Spleen (tissue), 11 donors: ENCODE results near the gene MPO. TPM values are rescaled to one million over a fixed set of nuclear protein-coding genes. Genes with fewer than 3 reads are reported as not detected.

Experiments used
- DNase-seq: peaks from one replicate; pipeline ENCODE4 v3.0.0-alpha.2; 2020
- H3K27ac ChIP-seq, 8 donors: fragments of 200-600 bp; sonication (generic) in 7 of 8; 1 replicate in 4 of 8; 2 replicates in 4 of 8; pipeline versions ENCODE4 v1.5.0 to v1.8.0; 2016 to 2021; ENCODE audit warnings: inconsistent platforms in 4 of 8, mild to moderate bottlenecking in 4 of 8, moderate library complexity in 1 of 8
- H3K27me3 ChIP-seq, 7 donors: fragments of 200-600 bp; sonication (generic) in 6 of 7; replicated peaks in 1 of 7; 1 replicate in 4 of 7; 2 replicates in 3 of 7; pipeline versions ENCODE4 v1.5.0 to v1.8.0; 2016 to 2021; ENCODE audit warnings: inconsistent platforms in 3 of 7, mild to moderate bottlenecking in 1 of 7
- H3K36me3 ChIP-seq, 6 donors: fragments of 200-600 bp; sonication (generic) in 5 of 6; 1 replicate in 4 of 6; 2 replicates in 2 of 6; pipeline versions ENCODE4 v1.5.0 to v1.8.0; 2016 to 2021; ENCODE audit warnings: inconsistent platforms in 2 of 6
- H3K4me1 ChIP-seq, 6 donors: fragments of 200-600 bp; sonication (generic) in 5 of 6; 1 replicate in 3 of 6; 2 replicates in 3 of 6; pipeline versions ENCODE4 v1.5.0 to v1.8.0; 2016 to 2021; ENCODE audit warnings: inconsistent platforms in 3 of 6
- H3K4me3 ChIP-seq, 8 donors: fragments of 200-600 bp; sonication (generic) in 7 of 8; 1 replicate in 4 of 8; 2 replicates in 4 of 8; pipeline versions ENCODE4 v1.5.0 to v1.8.0; 2016 to 2021; ENCODE audit warnings: inconsistent platforms in 4 of 8, mild to moderate bottlenecking in 4 of 8, moderate library complexity in 2 of 8
- H3K9me3 ChIP-seq, 8 donors: fragments of 200-600 bp; sonication (generic) in 7 of 8; 1 replicate in 4 of 8; 2 replicates in 4 of 8; pipeline versions ENCODE4 v1.5.0 to v1.8.0; 2016 to 2021; ENCODE audit warnings: inconsistent platforms in 4 of 8
- POLR2A ChIP-seq, 3 donors: fragments of 450-650 bp; IDR thresholded peaks; one replicate each; pipeline ENCODE4 v1.5.1; 2017; ENCODE audit warnings: antibody characterized with exemption in 3 of 3, mild to moderate bottlenecking in 1 of 3
- POLR2AphosphoS5 ChIP-seq, 3 donors: sonication (generic); formaldehyde crosslinking; IDR thresholded peaks; one replicate each; pipeline ENCODE4 v1.5.1; 2017; ENCODE audit warnings: antibody characterized with exemption in 3 of 3
- WGBS, 5 donors: extraction: QIAGEN DNeasy Blood & Tissue Kit in 3 of 5; methylation state at CpG; one replicate each; pipeline versions ENCODE4 v1.1.5 to v1.1.7; 2013 to 2018; 5-methylcytosine and 5-hydroxymethylcytosine counted together
- intact Hi-C: fragments of 100-400 bp; cut with DNase I; formaldehyde crosslinking; loops from one replicate; pipeline ENCODE4 v1.15.0; 2023; ENCODE audit warnings: low total_unique reads
- polyA plus RNA-seq, 3 donors: library from polyadenylated mRNA; stranded (reverse); fragments of 200-250 nt; gene quantifications; one replicate each; pipeline ENCODE4 v1.2.1, GENCODE V29; 2013
- total RNA-seq, 7 donors: library from RNA; depleted of rRNA in 3 of 7; stranded (reverse); fragments of >200 nt in 3 of 7; fragmentation: NEBNext Ultra II Directional in 4 of 7; extraction: Animal tissue kit (Norgen Biotek cat#: 25700) in 4 of 7; gene quantifications; one replicate each; pipeline versions ENCODE4 v1.1.0 to v1.2.1, GENCODE V29; 2016 to 2021
- TF ChIP-seq, protein P1 (sequence below), 11 experiments: fragments of 200-600 bp in 7 of 11; fragments of 450-650 bp in 4 of 11; sonication (generic) in 4 of 11; IDR thresholded peaks in 8 of 11; conservative IDR thresholded peaks in 3 of 11; 1 replicate in 7 of 11; 2 replicates in 4 of 11; pipeline versions ENCODE4 v1.4.0 to v1.8.0; 2016 to 2021; ENCODE audit warnings: antibody characterized with exemption in 11 of 11, inconsistent platforms in 4 of 11, mild to moderate bottlenecking in 1 of 11
- donor health status: healthy with polysubstance abuse.
- donor health status: DM: no; HTN: no; CAD: no; lungs with moderate emphysema.
- donor health status: DM: no; HTN: no; CAD: no.
- donor health status: Bipolar disorder and iron deficiency.
- donor health status: healthy.
- donor health status: DM: no; HTN: no; CAD: no.
- donor health status: DM: yes; HTN: yes; CAD: no.

MPO gene
- total and polyA plus RNA-seq, 10 donors = 0.52 to 75.7 (median 12.0) TPM

DNA sequence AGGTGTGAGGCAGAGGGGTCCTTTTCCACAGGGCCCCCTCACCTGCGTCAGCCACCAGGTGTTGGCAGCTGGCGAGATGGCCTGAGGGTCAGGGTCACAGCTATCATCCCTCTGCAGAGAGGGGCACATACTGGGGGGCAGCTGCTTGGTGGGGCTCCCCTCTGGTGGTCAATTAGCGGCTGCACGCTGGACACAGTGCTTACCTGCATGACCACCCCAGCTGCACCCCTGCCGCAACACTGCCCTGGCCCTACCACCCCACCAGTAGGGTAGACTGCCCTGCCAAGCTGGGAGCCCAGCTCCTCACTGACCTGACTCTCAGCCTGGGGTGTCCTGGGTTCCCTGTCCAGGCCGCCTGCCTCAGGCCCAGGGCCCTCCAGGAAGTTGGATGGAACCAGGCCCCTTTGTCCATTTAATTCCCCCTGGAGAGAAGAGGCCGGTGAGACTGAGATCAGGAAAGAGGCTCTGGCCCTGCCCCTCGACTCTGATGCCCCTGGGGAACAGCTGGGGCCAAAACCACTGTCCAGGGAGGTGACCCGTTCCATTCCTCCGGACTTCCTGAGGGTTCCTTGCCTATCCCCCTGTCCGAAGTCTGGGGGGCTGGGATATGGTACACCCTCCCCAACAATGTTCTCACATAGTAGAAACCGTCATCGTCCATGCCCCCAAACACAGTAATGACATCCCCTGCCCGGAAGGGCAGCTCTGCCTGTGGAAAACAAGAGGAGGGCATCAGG is 24.2 kb upstream of the MPO start:
- TF ChIP-seq, protein P1, sequence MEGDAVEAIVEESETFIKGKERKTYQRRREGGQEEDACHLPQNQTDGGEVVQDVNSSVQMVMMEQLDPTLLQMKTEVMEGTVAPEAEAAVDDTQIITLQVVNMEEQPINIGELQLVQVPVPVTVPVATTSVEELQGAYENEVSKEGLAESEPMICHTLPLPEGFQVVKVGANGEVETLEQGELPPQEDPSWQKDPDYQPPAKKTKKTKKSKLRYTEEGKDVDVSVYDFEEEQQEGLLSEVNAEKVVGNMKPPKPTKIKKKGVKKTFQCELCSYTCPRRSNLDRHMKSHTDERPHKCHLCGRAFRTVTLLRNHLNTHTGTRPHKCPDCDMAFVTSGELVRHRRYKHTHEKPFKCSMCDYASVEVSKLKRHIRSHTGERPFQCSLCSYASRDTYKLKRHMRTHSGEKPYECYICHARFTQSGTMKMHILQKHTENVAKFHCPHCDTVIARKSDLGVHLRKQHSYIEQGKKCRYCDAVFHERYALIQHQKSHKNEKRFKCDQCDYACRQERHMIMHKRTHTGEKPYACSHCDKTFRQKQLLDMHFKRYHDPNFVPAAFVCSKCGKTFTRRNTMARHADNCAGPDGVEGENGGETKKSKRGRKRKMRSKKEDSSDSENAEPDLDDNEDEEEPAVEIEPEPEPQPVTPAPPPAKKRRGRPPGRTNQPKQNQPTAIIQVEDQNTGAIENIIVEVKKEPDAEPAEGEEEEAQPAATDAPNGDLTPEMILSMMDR (IDR thresholded peaks at IDR 0.05 in 8 of 11, conservative IDR thresholded peaks at IDR 0.05 in 3 of 11) = no peak
- Histone ChIP-seq H3K27me3 (no peaks in the 10 kb centered on the region), H3K9me3 (no peaks in the 10 kb centered on the region), H3K4me1 (peaks cover 0 to 25% (median 8%) of the 10 kb centered on the region in 6 donors), H3K4me3 (no peak overlapping the region), H3K36me3 (peaks cover 0 to 36% (median 0%) of the 10 kb centered on the region in 6 donors), H3K27ac (no peak overlapping the region)
- intact Hi-C loops = no loop called here
- 74 to 89% (median 85%) methylated on average over 9 to 14 of the region's 14 CpGs for WGBS, 5 donors
- DNase-seq = no peak

GRCh38 chr17:58303971-58304749 is 23.4 kb upstream of the MPO start:
- intact Hi-C loops = no loop called here
- peak; percentile 90 for DNase-seq
- TF ChIP-seq POLR2A (IDR thresholded peaks at IDR 0.05) = no peak
- peak in 1 of 3 donors; percentile 18 for TF ChIP-seq POLR2AphosphoS5 (IDR thresholded peaks at IDR 0.05)
- TF ChIP-seq, protein P1 (IDR thresholded peaks at IDR 0.05 in 8 of 11, conservative IDR thresholded peaks at IDR 0.05 in 3 of 11) = peak; percentile 54 to 85 (median 72)
- no peak overlapping the region for H3K27ac ChIP-seq
- no peak overlapping the region for H3K4me3 ChIP-seq
- WGBS, 5 donors = 39 to 56% (median 39%) methylated on average over 10 of the region's 10 CpGs
- peaks cover 0 to 30% (median 0%) of the 10 kb centered on the region in 6 donors for H3K36me3 ChIP-seq
- no peaks in the 10 kb centered on the region for H3K9me3 ChIP-seq
- peaks cover 0 to 25% (median 8%) of the 10 kb centered on the region in 6 donors for H3K4me1 ChIP-seq
- no peaks in the 10 kb centered on the region for H3K27me3 ChIP-seq

DNA sequence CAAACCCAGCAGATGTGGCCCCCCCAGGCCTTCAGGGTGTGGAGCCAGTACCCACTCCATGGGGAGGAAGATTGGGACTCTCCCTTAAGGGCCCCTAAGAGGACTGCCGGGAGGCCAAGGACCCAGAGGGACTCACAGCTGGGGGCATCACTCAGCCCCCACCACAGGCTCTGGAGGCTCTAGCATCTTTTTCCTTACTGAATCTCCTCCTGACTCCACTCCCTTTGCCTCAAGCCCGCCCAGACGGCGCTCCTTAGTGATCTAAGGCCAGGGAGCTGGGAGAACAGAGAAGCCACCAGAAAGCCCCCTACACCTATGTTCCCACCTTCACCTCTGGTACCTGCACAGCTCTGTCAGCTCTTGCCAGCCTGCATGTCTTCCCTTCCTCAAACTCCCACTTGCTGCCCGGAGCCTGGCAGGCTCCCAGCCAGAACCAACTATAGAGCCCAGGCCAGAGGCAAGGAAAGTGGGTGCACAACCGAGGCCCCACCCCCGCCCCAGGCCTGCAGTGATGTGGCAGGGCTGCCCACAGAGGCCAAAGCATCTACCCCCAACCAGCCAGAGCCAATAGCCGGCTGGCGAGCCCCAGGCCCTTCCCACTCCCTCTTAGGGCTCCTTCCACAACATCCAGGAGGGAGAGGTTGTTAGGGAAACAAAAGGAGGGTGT is 22.3 kb upstream of the MPO start:
- peaks cover 0 to 19% (median 0%) of the 10 kb centered on the region in 6 donors for H3K36me3 ChIP-seq
- no peak for DNase-seq
- H3K4me1 ChIP-seq = peaks cover 0 to 15% (median 8%) of the 10 kb centered on the region in 6 donors
- no peaks in the 10 kb centered on the region for H3K9me3 ChIP-seq
- TF ChIP-seq POLR2AphosphoS5 (IDR thresholded peaks at IDR 0.05) (no peak), POLR2A (IDR thresholded peaks at IDR 0.05) (no peak)
- TF ChIP-seq, protein P1 (IDR thresholded peaks at IDR 0.05 in 8 of 11, conservative IDR thresholded peaks at IDR 0.05 in 3 of 11) = no peak
- intact Hi-C loops = no loop called here
- no peak overlapping the region for H3K4me3 ChIP-seq
- no peaks in the 10 kb centered on the region for H3K27me3 ChIP-seq
- H3K27ac ChIP-seq = no peak overlapping the region
- 73 to 89% (median 78%) methylated on average over 7 to 9 of the region's 9 CpGs for WGBS, 5 donors
